Prostate gland (tissue), 2 donors: ENCODE results near the gene NR6A1.

ENCODE experiments used
- POLR2A ChIP-seq: fragments of 450-650 bp; IDR thresholded peaks from one replicate; pipeline ENCODE4 v1.6.1; 2016; ENCODE audit warnings: antibody characterized with exemption, mild to moderate bottlenecking
- POLR2AphosphoS5 ChIP-seq: sonication (generic); formaldehyde crosslinking; IDR thresholded peaks from one replicate; pipeline ENCODE4 v1.6.1; 2017; ENCODE audit warnings: antibody characterized with exemption
- TF ChIP-seq, protein P1 (sequence below), 4 experiments: fragments of 200-600 bp in 2 of 4; fragments of 450-650 bp in 2 of 4; sonication (generic) in 2 of 4; IDR thresholded peaks; 1 replicate in 3 of 4; 2 replicates in 1 of 4; pipeline ENCODE4 v1.5.1; 2016 to 2019; ENCODE audit warnings: antibody characterized with exemption in 4 of 4, mild to moderate bottlenecking in 2 of 4, moderate library complexity in 2 of 4

DNA sequence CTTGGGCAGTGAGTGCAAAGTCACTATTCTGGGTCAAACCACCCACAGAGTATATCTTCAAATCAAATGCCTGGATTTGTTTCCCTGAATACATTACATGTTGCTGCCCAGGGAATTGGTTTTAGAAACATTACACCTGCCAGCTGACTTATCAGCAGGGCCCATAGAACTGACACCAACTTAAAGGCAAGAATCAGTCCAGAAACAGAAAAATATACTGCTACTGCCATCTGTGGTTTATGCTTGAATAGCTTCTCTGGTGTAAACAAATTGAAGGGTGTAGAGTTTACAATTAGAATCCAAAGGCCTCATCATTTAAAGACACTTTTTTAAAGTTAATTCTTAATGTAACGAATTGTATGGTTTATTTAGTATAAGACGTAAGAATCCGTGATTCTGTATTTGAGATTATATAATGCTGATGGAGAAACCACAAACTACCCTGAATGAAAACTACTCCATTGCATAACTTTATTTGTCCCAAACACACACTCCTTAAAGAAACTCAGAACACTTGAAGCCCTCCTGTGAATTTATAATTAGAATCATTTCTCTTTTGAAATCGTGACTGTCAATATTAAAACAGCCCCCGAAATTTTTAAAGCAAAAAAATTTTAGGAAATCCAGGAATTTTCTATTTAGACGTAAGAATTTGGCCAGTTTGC is 6.2 kb downstream of the NR6A1 start:
- TF ChIP-seq POLR2A (no peak), POLR2AphosphoS5 (no peak)
- TF ChIP-seq, protein P1, sequence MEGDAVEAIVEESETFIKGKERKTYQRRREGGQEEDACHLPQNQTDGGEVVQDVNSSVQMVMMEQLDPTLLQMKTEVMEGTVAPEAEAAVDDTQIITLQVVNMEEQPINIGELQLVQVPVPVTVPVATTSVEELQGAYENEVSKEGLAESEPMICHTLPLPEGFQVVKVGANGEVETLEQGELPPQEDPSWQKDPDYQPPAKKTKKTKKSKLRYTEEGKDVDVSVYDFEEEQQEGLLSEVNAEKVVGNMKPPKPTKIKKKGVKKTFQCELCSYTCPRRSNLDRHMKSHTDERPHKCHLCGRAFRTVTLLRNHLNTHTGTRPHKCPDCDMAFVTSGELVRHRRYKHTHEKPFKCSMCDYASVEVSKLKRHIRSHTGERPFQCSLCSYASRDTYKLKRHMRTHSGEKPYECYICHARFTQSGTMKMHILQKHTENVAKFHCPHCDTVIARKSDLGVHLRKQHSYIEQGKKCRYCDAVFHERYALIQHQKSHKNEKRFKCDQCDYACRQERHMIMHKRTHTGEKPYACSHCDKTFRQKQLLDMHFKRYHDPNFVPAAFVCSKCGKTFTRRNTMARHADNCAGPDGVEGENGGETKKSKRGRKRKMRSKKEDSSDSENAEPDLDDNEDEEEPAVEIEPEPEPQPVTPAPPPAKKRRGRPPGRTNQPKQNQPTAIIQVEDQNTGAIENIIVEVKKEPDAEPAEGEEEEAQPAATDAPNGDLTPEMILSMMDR (IDR thresholded peaks at IDR 0.05) = peak in 1 of 4 experiments; percentile 25
